Measurements from ENCODE around the gene ZNF580.

Gene ZNF580

GRCh38 chr19:55641426-55642152 lies 787 bp downstream of the ZNF580 start:
- no peak for DNase-seq (ENCODE audit: low spot score)
- Histone ChIP-seq H3K27me3 (ENCODE audit: insufficient read depth, poor library complexity, severe bottlenecking) (no peaks in the 10 kb centered on the region), H3K36me3 (ENCODE audit: low read depth) (peaks cover 17% of the 10 kb centered on the region), H3K4me1 (ENCODE audit: insufficient read depth, poor library complexity, severe bottlenecking) (no peaks in the 10 kb centered on the region), H3K27ac (ENCODE audit: poor library complexity, severe bottlenecking) (peak overlapping the region; percentile 89), H3K9me3 (ENCODE audit: severe bottlenecking) (no peaks in the 10 kb centered on the region), H3K4me3 (ENCODE audit: severe bottlenecking) (peak overlapping the region; percentile 47)
- TF ChIP-seq CTCF (IDR thresholded peaks at IDR 0.05; ENCODE audit: poor library complexity, severe bottlenecking): no peak
- ATAC-seq (ENCODE audit: low read depth): peak; percentile 19

GRCh38 chr19:55642153-55643002 lies 1.6 kb downstream of the ZNF580 start:
- peak; percentile 8; the same call in 1 of the 3 replicates for ATAC-seq (ENCODE audit: low read depth)
- Histone ChIP-seq H3K27me3 (ENCODE audit: insufficient read depth, poor library complexity, severe bottlenecking) (no peaks in the 10 kb centered on the region), H3K27ac (ENCODE audit: poor library complexity, severe bottlenecking) (peak overlapping the region; percentile 89), H3K9me3 (ENCODE audit: severe bottlenecking) (no peaks in the 10 kb centered on the region), H3K4me3 (ENCODE audit: severe bottlenecking) (peak overlapping the region; percentile 47), H3K4me1 (ENCODE audit: insufficient read depth, poor library complexity, severe bottlenecking) (no peaks in the 10 kb centered on the region), H3K36me3 (ENCODE audit: low read depth) (peaks cover 21% of the 10 kb centered on the region)
- DNase-seq (ENCODE audit: low spot score): no peak
- no peak for TF ChIP-seq CTCF (IDR thresholded peaks at IDR 0.05; ENCODE audit: poor library complexity, severe bottlenecking)

GRCh38 chr19:55643003-55643886 lies 2.4 kb downstream of the ZNF580 start, which contains the start of gene ZNF581:
ZNF581 (plus strand) TSS chr19:55643649; CDS start chr19:55644572, 923 bp downstream.
- peak; percentile 47 for ATAC-seq (ENCODE audit: low read depth)
- Histone ChIP-seq H3K36me3 (ENCODE audit: low read depth) (peaks cover 21% of the 10 kb centered on the region), H3K4me1 (ENCODE audit: insufficient read depth, poor library complexity, severe bottlenecking) (no peaks in the 10 kb centered on the region), H3K9me3 (ENCODE audit: severe bottlenecking) (no peaks in the 10 kb centered on the region), H3K27ac (ENCODE audit: poor library complexity, severe bottlenecking) (peak within 1 kb of the TSS; percentile 89), H3K4me3 (ENCODE audit: severe bottlenecking) (peak within 1 kb of the TSS; percentile 47), H3K27me3 (ENCODE audit: insufficient read depth, poor library complexity, severe bottlenecking) (no peaks in the 10 kb centered on the region)
- DNase-seq (ENCODE audit: low spot score): no peak
- TF ChIP-seq CTCF (IDR thresholded peaks at IDR 0.05; ENCODE audit: poor library complexity, severe bottlenecking): no peak

GRCh38 chr19:55643887-55644176 lies 3.0 kb downstream of the ZNF580 start:
- H3K36me3 ChIP-seq (ENCODE audit: low read depth): peaks cover 17% of the 10 kb centered on the region
- H3K4me3 ChIP-seq (ENCODE audit: severe bottlenecking): peak overlapping the region; percentile 47
- no peaks in the 10 kb centered on the region for H3K9me3 ChIP-seq (ENCODE audit: severe bottlenecking)
- no peaks in the 10 kb centered on the region for H3K4me1 ChIP-seq (ENCODE audit: insufficient read depth, poor library complexity, severe bottlenecking)
- no peak for ATAC-seq (ENCODE audit: low read depth)
- TF ChIP-seq CTCF (IDR thresholded peaks at IDR 0.05; ENCODE audit: poor library complexity, severe bottlenecking): no peak
- no peak for DNase-seq (ENCODE audit: low spot score)
- no peaks in the 10 kb centered on the region for H3K27me3 ChIP-seq (ENCODE audit: insufficient read depth, poor library complexity, severe bottlenecking)
- H3K27ac ChIP-seq (ENCODE audit: poor library complexity, severe bottlenecking): peak overlapping the region; percentile 89

All from RWPE2 (cell line).